Natural killer cell (primary cell): ENCODE results near the gene PIGK. TPM values are rescaled to one million over a fixed set of nuclear protein-coding genes. Genes with fewer than 3 reads are reported as not detected.

ENCODE experiments used
- ATAC-seq, 3 donors: fragments of 150-1000 bp in 2 of 3; fragments of 200-7000 bp in 1 of 3; cut with Tn5 transposase; 1 replicate in 1 of 3; 2 replicates in 2 of 3; pipeline ENCODE4 v1.10.0; 2021; ENCODE audit warnings: mild to moderate bottlenecking in 2 of 3, moderate library complexity in 2 of 3
- DNase-seq, 2 donors: peaks; one replicate each; pipeline versions ENCODE4 v3.0.0 to v3.0.0-alpha.2; 2013 to 2021; ENCODE audit warnings: mixed read lengths in 1 of 2
- H3K27ac ChIP-seq: one replicate; pipeline ENCODE4 v1.5.1; 2013; ENCODE audit warnings: mild to moderate bottlenecking, low read length
- H3K27me3 ChIP-seq: one replicate; pipeline ENCODE4 v1.6.1; 2013; ENCODE audit warnings: low read length; ENCODE audit not compliant: control insufficient read depth, insufficient read depth
- H3K36me3 ChIP-seq: one replicate; pipeline ENCODE4 v1.6.1; 2013; ENCODE audit warnings: low read length; ENCODE audit not compliant: control insufficient read depth, insufficient read depth
- H3K4me1 ChIP-seq: one replicate; pipeline ENCODE4 v1.6.1; 2013; ENCODE audit warnings: low read length; ENCODE audit not compliant: control insufficient read depth, insufficient read depth
- H3K4me3 ChIP-seq: one replicate; pipeline ENCODE4 v1.5.1; 2013; ENCODE audit warnings: low read length
- H3K9me3 ChIP-seq: one replicate; pipeline ENCODE4 v1.6.1; 2013; ENCODE audit warnings: low read length; ENCODE audit not compliant: control insufficient read depth, insufficient read depth
- H3K27ac Mint-ChIP-seq, 2 donors: one replicate each; pipeline ENCODE4 v1.8.0; 2022; ENCODE audit warnings: mild to moderate bottlenecking in 2 of 2, mixed read lengths in 2 of 2, moderate library complexity in 1 of 2
- H3K27me3 Mint-ChIP-seq, 2 donors: one replicate each; pipeline ENCODE4 v1.8.0; 2022; ENCODE audit warnings: low read depth in 2 of 2, mixed read lengths in 2 of 2
- H3K36me3 Mint-ChIP-seq: one replicate; pipeline ENCODE4 v1.8.0; 2022; ENCODE audit warnings: mixed read lengths
- H3K4me1 Mint-ChIP-seq, 2 donors: one replicate each; pipeline ENCODE4 v1.8.0; 2022; ENCODE audit warnings: mixed read lengths in 2 of 2
- H3K4me3 Mint-ChIP-seq: one replicate; pipeline ENCODE4 v1.8.0; 2022; ENCODE audit warnings: mild to moderate bottlenecking, moderate library complexity, mixed read lengths
- H3K9me3 Mint-ChIP-seq, 2 donors: one replicate each; pipeline ENCODE4 v1.8.0; 2022; ENCODE audit warnings: mixed read lengths in 2 of 2
- CTCF ChIP-seq: fragments of 200-600 bp; IDR thresholded peaks from one replicate; pipeline ENCODE4 v1.8.0; 2022; ENCODE audit warnings: antibody characterized with exemption
- WGBS: methylation state at CpG from one replicate; pipeline ENCODE4 v1.1.7; 2013; ENCODE audit warnings: missing lambda C conversion rate; ENCODE audit not compliant: insufficient coverage; 5-methylcytosine and 5-hydroxymethylcytosine counted together
- intact Hi-C: fragments of 100-400 bp; cut with micrococcal nuclease; formaldehyde crosslinking; loops from one replicate; pipeline ENCODE4 v1.14.2; 2022
- total RNA-seq, 4 donors: library from RNA; stranded (reverse); fragments of 120-200 nt in 1 of 4; gene quantifications; one replicate each; pipeline versions ENCODE4 v1.2.3 to v1.2.4, GENCODE V29; 2013 to 2022

PIGK gene
- total RNA-seq, 3 donors from 2014 or later (not counting 1 experiment from before 2014, with no cell fraction given) = 25.4 to 29.9 (median 27.8) TPM

GRCh38 chr1:77084457-77084856, 134.8 kb downstream of the PIGK start:
- peaks cover 0 to 9% of the 10 kb centered on the region in 2 donors for H3K27me3 Mint-ChIP-seq
- H3K27me3 ChIP-seq = no peaks in the 10 kb centered on the region
- no peak for DNase-seq
- no peaks in the 10 kb centered on the region for H3K36me3 ChIP-seq
- H3K36me3 Mint-ChIP-seq = no peaks in the 10 kb centered on the region
- no peaks in the 10 kb centered on the region for H3K9me3 ChIP-seq
- no peak for ATAC-seq
- H3K9me3 Mint-ChIP-seq = no peaks in the 10 kb centered on the region
- no peaks in the 10 kb centered on the region for H3K4me1 ChIP-seq
- no peak for TF ChIP-seq CTCF
- no peak overlapping the region for H3K27ac ChIP-seq
- no peaks in the 10 kb centered on the region for H3K4me1 Mint-ChIP-seq
- 93% methylated on average over 2 of the region's 2 CpGs for WGBS
- no peak overlapping the region for H3K27ac Mint-ChIP-seq
- no peak overlapping the region for H3K4me3 Mint-ChIP-seq
- H3K4me3 ChIP-seq = no peak overlapping the region
- intact Hi-C loops = no loop called here

GRCh38 chr1:77081834-77082233, 137.4 kb downstream of the PIGK start:
- H3K4me1 ChIP-seq = no peaks in the 10 kb centered on the region
- H3K27ac Mint-ChIP-seq = no peak overlapping the region
- H3K27me3 ChIP-seq = no peaks in the 10 kb centered on the region
- TF ChIP-seq CTCF = no peak
- no peaks in the 10 kb centered on the region for H3K36me3 ChIP-seq
- no peak for ATAC-seq
- H3K9me3 Mint-ChIP-seq = no peaks in the 10 kb centered on the region
- no peak overlapping the region for H3K4me3 ChIP-seq
- no peak overlapping the region for H3K27ac ChIP-seq
- intact Hi-C loops = no loop called here
- no peaks in the 10 kb centered on the region for H3K9me3 ChIP-seq
- no peaks in the 10 kb centered on the region for H3K36me3 Mint-ChIP-seq
- H3K4me1 Mint-ChIP-seq = no peaks in the 10 kb centered on the region
- no peak overlapping the region for H3K4me3 Mint-ChIP-seq
- no peak for DNase-seq
- WGBS = 82% methylated on average over 4 of the region's 4 CpGs
- H3K27me3 Mint-ChIP-seq = peaks cover 5 to 12% of the 10 kb centered on the region in 2 donors

- ATAC-seq (no peak), DNase-seq (no peak)
- no peaks in the 10 kb centered on the region for H3K27me3 ChIP-seq
- no peak overlapping the region for H3K4me3 ChIP-seq
- no peaks in the 10 kb centered on the region for H3K9me3 ChIP-seq
- H3K36me3 ChIP-seq = no peaks in the 10 kb centered on the region
- no peaks in the 10 kb centered on the region for H3K9me3 Mint-ChIP-seq
- no peaks in the 10 kb centered on the region for H3K4me1 Mint-ChIP-seq
- no peaks in the 10 kb centered on the region for H3K36me3 Mint-ChIP-seq
- intact Hi-C loops = no loop called here
- no peak overlapping the region for H3K27ac Mint-ChIP-seq
- H3K4me3 Mint-ChIP-seq = no peak overlapping the region
- 32% methylated on average over 2 of the region's 2 CpGs for WGBS
- TF ChIP-seq CTCF = no peak
- H3K27ac ChIP-seq = no peak overlapping the region
- H3K4me1 ChIP-seq = no peaks in the 10 kb centered on the region
- peaks cover 14 to 32% of the 10 kb centered on the region in 2 donors for H3K27me3 Mint-ChIP-seq
Observed at GRCh38 chr1:77076759-77077158, 142.5 kb downstream of the PIGK start.

- Mint-ChIP-seq H3K4me1 (no peaks in the 10 kb centered on the region), H3K9me3 (no peaks in the 10 kb centered on the region), H3K27ac (no peak overlapping the region), H3K4me3 (no peak overlapping the region), H3K27me3 (peaks cover 0 to 2% of the 10 kb centered on the region in 2 donors), H3K36me3 (no peaks in the 10 kb centered on the region)
- Histone ChIP-seq H3K9me3 (no peaks in the 10 kb centered on the region), H3K36me3 (no peaks in the 10 kb centered on the region), H3K27me3 (no peaks in the 10 kb centered on the region), H3K4me3 (no peak overlapping the region), H3K4me1 (no peaks in the 10 kb centered on the region), H3K27ac (no peak overlapping the region)
- DNase-seq (no peak), ATAC-seq (no peak)
- intact Hi-C loops = no loop called here
- WGBS = 93% methylated on average over 2 of the region's 2 CpGs
- TF ChIP-seq CTCF = no peak
Observed at GRCh38 chr1:77068013-77068412, 151.2 kb downstream of the PIGK start.
